Chondrocyte (in vitro differentiated cells): ENCODE results near the gene FAM222A. TPM values are rescaled to one million over a fixed set of nuclear protein-coding genes. Genes with fewer than 3 reads are reported as not detected.
A peak's percentile ranks its signal among the peaks of the same experiment; 100 is the strongest.

Experiments
- DNase-seq: peaks from one replicate; pipeline ENCODE4 v3.0.0; 2021; ENCODE audit warnings: mixed read lengths, low spot score
- H3K27ac Mint-ChIP-seq: one replicate; pipeline ENCODE4 v1.8.0; 2021; ENCODE audit warnings: mild to moderate bottlenecking, moderate library complexity, mixed read lengths; ENCODE audit not compliant: unreplicated experiment
- H3K27me3 Mint-ChIP-seq: 2 replicates; pipeline ENCODE4 v1.8.0; 2021; ENCODE audit warnings: low read depth, mixed read lengths
- H3K36me3 Mint-ChIP-seq: 2 replicates; pipeline ENCODE4 v1.8.0; 2021; ENCODE audit warnings: low read depth, mixed read lengths
- H3K4me1 Mint-ChIP-seq: 2 replicates; pipeline ENCODE4 v1.8.0; 2021; ENCODE audit warnings: low read depth, mild to moderate bottlenecking, mixed read lengths
- H3K4me3 Mint-ChIP-seq: one replicate; pipeline ENCODE4 v1.8.0; 2021; ENCODE audit warnings: mild to moderate bottlenecking, moderate library complexity, mixed read lengths; ENCODE audit not compliant: unreplicated experiment
- H3K9me3 Mint-ChIP-seq: 2 replicates; pipeline ENCODE4 v1.8.0; 2021; ENCODE audit warnings: low read depth, mixed read lengths
- CTCF ChIP-seq: fragments of 200-600 bp; sonication (generic); IDR thresholded peaks from 2 replicates; pipeline ENCODE4 v1.5.0; 2021; ENCODE audit warnings: antibody characterized with exemption, mild to moderate bottlenecking, moderate library complexity
- total RNA-seq: library from RNA; stranded (reverse); gene quantifications from 3 replicates; pipeline ENCODE4 v1.2.1, GENCODE V29; 2021

FAM222A gene
- total RNA-seq, 1 donor from 2014 or later = 1.0 TPM

GRCh38 chr12:109683316-109683715, 30.3 kb upstream of the FAM222A start:
- no peak for DNase-seq
- Mint-ChIP-seq H3K4me3 (no peak overlapping the region), H3K9me3 (no peaks in the 10 kb centered on the region), H3K4me1 (no peaks in the 10 kb centered on the region), H3K27ac (no peak overlapping the region), H3K36me3 (no peaks in the 10 kb centered on the region), H3K27me3 (peaks cover 19% of the 10 kb centered on the region)
- no peak for TF ChIP-seq CTCF

GRCh38 chr12:109685574-109686447, 27.8 kb upstream of the FAM222A start:
- no peak for DNase-seq
- no peak overlapping the region for H3K4me3 Mint-ChIP-seq
- no peaks in the 10 kb centered on the region for H3K36me3 Mint-ChIP-seq
- no peak for TF ChIP-seq CTCF
- no peaks in the 10 kb centered on the region for H3K4me1 Mint-ChIP-seq
- H3K27me3 Mint-ChIP-seq = peaks cover 15% of the 10 kb centered on the region
- no peak overlapping the region for H3K27ac Mint-ChIP-seq
- no peaks in the 10 kb centered on the region for H3K9me3 Mint-ChIP-seq

GRCh38 chr12:109686523-109686922, 27.1 kb upstream of the FAM222A start:
- Mint-ChIP-seq H3K27me3 (peaks cover 17% of the 10 kb centered on the region), H3K36me3 (no peaks in the 10 kb centered on the region), H3K27ac (no peak overlapping the region), H3K4me1 (no peaks in the 10 kb centered on the region), H3K4me3 (no peak overlapping the region), H3K9me3 (no peaks in the 10 kb centered on the region)
- TF ChIP-seq CTCF = no peak
- peak; percentile 59 for DNase-seq

- no peak for TF ChIP-seq CTCF
- no peak overlapping the region for H3K27ac Mint-ChIP-seq
- no peak for DNase-seq
- H3K4me3 Mint-ChIP-seq = no peak overlapping the region
- H3K9me3 Mint-ChIP-seq = no peaks in the 10 kb centered on the region
- H3K36me3 Mint-ChIP-seq = no peaks in the 10 kb centered on the region
- H3K4me1 Mint-ChIP-seq = no peaks in the 10 kb centered on the region
- H3K27me3 Mint-ChIP-seq = peaks cover 20% of the 10 kb centered on the region
Measured at GRCh38 chr12:109687250-109687649, 26.4 kb upstream of the FAM222A start.

GRCh38 chr12:109689426-109689825, 24.2 kb upstream of the FAM222A start:
- TF ChIP-seq CTCF = no peak
- H3K4me1 Mint-ChIP-seq = no peaks in the 10 kb centered on the region
- H3K9me3 Mint-ChIP-seq = no peaks in the 10 kb centered on the region
- no peak overlapping the region for H3K27ac Mint-ChIP-seq
- H3K27me3 Mint-ChIP-seq = peaks cover 24% of the 10 kb centered on the region
- H3K4me3 Mint-ChIP-seq = no peak overlapping the region
- no peaks in the 10 kb centered on the region for H3K36me3 Mint-ChIP-seq
- DNase-seq = no peak
